Activated CD8-positive, alpha-beta memory T cell treated with anti-CD3 and anti-CD28 coated beads for 36 hours (primary cell): ENCODE results near the gene MMP28. TPM values are rescaled to one million over a fixed set of nuclear protein-coding genes. Genes with fewer than 3 reads are reported as not detected.

ENCODE experiments used
- CTCF ChIA-PET: fragments of 350-600 bp; sonication (Branson Sonifier 250); formaldehyde crosslinking; loops from one replicate; lab custom pipeline; 2021; ENCODE audit warnings: antibody characterized with exemption; lab: Charles Lee
- POLR2A ChIA-PET: fragments of 350-600 bp; sonication (Branson Sonifier 250); formaldehyde crosslinking; loops from one replicate; lab custom pipeline; 2021; ENCODE audit warnings: antibody characterized with exemption; lab: Charles Lee
- total RNA-seq, 2 experiments: library from RNA; stranded (reverse); gene quantifications; one replicate each; pipeline ENCODE4 v1.2.3, GENCODE V29; 2021

MMP28 gene
- total RNA-seq, 2 experiments from 2014 or later, result not detected

- CTCF ChIA-PET, result interaction anchor here (1.4 to 2.9 kb wide), 2 partner anchors 23 kb away, joined by 4 to 13 read pairs; no protein-coding TSS in a partner anchor
- POLR2A ChIA-PET, result no interaction called here
Measured at GRCh38 chr17:35740997-35741931, 54.2 kb downstream of the MMP28 start.

GRCh38 chr17:35740216-35740615 lies 55.2 kb downstream of the MMP28 start:
- CTCF ChIA-PET, result interaction anchor here (2.9 kb wide), 1 partner anchor 24 kb away, joined by 13 read pairs; no protein-coding TSS in a partner anchor
- POLR2A ChIA-PET, result no interaction called here

- POLR2A ChIA-PET, result no interaction called here
- CTCF ChIA-PET, result interaction anchor here (0.7 to 2.9 kb wide), 3 partner anchors 9 to 26 kb away, joined by 3 to 13 read pairs (median 4); no protein-coding TSS in a partner anchor
Measured at GRCh38 chr17:35738519-35739133, 56.8 kb downstream of the MMP28 start.

GRCh38 chr17:35736236-35736635 lies 59.2 kb downstream of the MMP28 start:
- POLR2A ChIA-PET, result no interaction called here
- CTCF ChIA-PET, result interaction anchor here (1.7 kb wide), 1 partner anchor 11 kb away, joined by 8 read pairs; no protein-coding TSS in a partner anchor

GRCh38 chr17:35735036-35735805 lies 60.2 kb downstream of the MMP28 start:
- ChIA-PET POLR2A (no interaction called here), CTCF (interaction anchor here (1.7 kb wide), 1 partner anchor 12 kb away, joined by 8 read pairs; no protein-coding TSS in a partner anchor)

- CTCF ChIA-PET, result no interaction called here
- POLR2A ChIA-PET, result no interaction called here
Measured at GRCh38 chr17:35734396-35734795, 61.0 kb downstream of the MMP28 start.

GRCh38 chr17:35733366-35733765 lies 62.1 kb downstream of the MMP28 start:
- ChIA-PET POLR2A (no interaction called here), CTCF (interaction anchor here (1.1 to 4.1 kb wide), 2 partner anchors 11 to 14 kb away, joined by 3 to 20 read pairs; no protein-coding TSS in a partner anchor)

GRCh38 chr17:35732806-35733136 lies 62.7 kb downstream of the MMP28 start:
- ChIA-PET POLR2A (no interaction called here), CTCF (interaction anchor here (2.5 to 4.1 kb wide), 2 partner anchors 15 to 31 kb away, joined by 8 to 20 read pairs; no protein-coding TSS in a partner anchor)

GRCh38 chr17:35731917-35732805 lies 63.3 kb downstream of the MMP28 start:
- ChIA-PET POLR2A (no interaction called here), CTCF (interaction anchor here (2.5 to 4.1 kb wide), 2 partner anchors 15 to 32 kb away, joined by 8 to 20 read pairs; no protein-coding TSS in a partner anchor)

- ChIA-PET POLR2A (no interaction called here), CTCF (interaction anchor here (2.5 to 4.1 kb wide), 2 partner anchors 16 to 33 kb away, joined by 8 to 20 read pairs; no protein-coding TSS in a partner anchor)
Measured at GRCh38 chr17:35731239-35731916, 64.1 kb downstream of the MMP28 start, which contains the start of gene RASL10B. RASL10B (plus strand) TSS chr17:35731639; CDS start chr17:35735185, 3,546 bp downstream.

GRCh38 chr17:35730400-35731005 lies 64.9 kb downstream of the MMP28 start:
- CTCF ChIA-PET, result interaction anchor here (2.5 to 4.1 kb wide), 2 partner anchors 17 to 33 kb away, joined by 8 to 20 read pairs; no protein-coding TSS in a partner anchor
- POLR2A ChIA-PET, result no interaction called here

- ChIA-PET POLR2A (no interaction called here), CTCF (no interaction called here)
Measured at GRCh38 chr17:35729405-35729833, 66.0 kb downstream of the MMP28 start.

GRCh38 chr17:35728551-35728950 lies 66.9 kb downstream of the MMP28 start:
- CTCF ChIA-PET, result no interaction called here
- POLR2A ChIA-PET, result no interaction called here

GRCh38 chr17:35727635-35728034 lies 67.8 kb downstream of the MMP28 start:
- ChIA-PET POLR2A (no interaction called here), CTCF (interaction anchor here (1.6 kb wide), 1 partner anchor 19 kb away, joined by 3 read pairs; no protein-coding TSS in a partner anchor)

GRCh38 chr17:35726953-35727460 lies 68.4 kb downstream of the MMP28 start:
- ChIA-PET POLR2A (no interaction called here), CTCF (interaction anchor here (1.0 to 1.6 kb wide), 2 partner anchors 20 to 37 kb away, joined by 3 to 4 read pairs; no protein-coding TSS in a partner anchor)

- ChIA-PET POLR2A (no interaction called here), CTCF (interaction anchor here (1.0 to 1.6 kb wide), 3 partner anchors 21 to 38 kb away, joined by 3 to 5 read pairs (median 4); no protein-coding TSS in a partner anchor)
Measured at GRCh38 chr17:35726127-35726952, 69.1 kb downstream of the MMP28 start.
